COLO668 (cell line): Measurements from ENCODE around the gene PEX3.
A peak's percentile ranks its signal among the peaks of the same experiment; 100 is the strongest.
"Not testable (repeated sequence)": the region's sequence is repeated elsewhere in the genome, so short reads cannot be mapped to it uniquely, and the experiment has no call there.

Experiments used
- DNase-seq: peaks from one replicate; lab custom pipeline; 2025; ENCODE audit not compliant: unreplicated experiment; lab: John Stamatoyannopoulos, UW

PEX3 gene

DNA sequence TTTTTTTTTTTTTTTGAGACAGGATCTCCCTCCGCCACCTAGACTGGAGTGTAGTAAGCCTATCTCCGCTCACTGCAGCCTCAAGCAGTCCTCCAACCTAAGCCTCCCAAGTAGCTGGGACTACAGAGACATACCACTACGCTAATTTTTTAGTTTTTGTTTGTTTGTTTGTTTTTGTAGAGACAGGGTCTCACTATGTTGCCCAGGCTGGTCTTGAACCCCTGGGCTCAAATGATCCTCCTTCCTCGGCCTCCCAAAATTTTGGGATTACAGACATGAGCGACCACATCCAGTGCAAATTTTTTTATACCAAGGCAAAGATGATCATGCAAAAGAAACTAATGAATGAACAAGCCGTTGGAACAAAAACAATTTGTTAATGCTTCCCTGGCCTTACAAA lies 55.6 kb downstream of the PEX3 start:
- DNase-seq, result no peak

DNA sequence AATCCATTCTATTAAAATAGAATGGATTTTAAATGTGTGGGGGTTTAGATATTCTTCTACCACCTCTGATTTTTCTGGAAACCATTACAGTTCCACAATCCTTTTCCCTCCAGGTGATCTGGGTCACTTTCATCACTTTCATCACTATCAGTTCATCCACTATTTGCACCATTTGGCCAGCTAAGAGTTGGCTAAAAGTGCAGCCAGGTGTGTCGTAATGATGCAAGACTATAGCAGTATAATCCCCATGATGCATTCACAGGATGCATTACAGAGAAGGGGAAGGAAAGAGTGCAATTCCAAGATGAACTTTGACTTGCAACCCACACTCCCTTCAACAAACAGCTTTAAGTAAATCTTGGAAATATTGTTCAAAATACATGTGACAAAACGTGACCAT lies 56.0 kb downstream of the PEX3 start:
- no peak for DNase-seq

DNA sequence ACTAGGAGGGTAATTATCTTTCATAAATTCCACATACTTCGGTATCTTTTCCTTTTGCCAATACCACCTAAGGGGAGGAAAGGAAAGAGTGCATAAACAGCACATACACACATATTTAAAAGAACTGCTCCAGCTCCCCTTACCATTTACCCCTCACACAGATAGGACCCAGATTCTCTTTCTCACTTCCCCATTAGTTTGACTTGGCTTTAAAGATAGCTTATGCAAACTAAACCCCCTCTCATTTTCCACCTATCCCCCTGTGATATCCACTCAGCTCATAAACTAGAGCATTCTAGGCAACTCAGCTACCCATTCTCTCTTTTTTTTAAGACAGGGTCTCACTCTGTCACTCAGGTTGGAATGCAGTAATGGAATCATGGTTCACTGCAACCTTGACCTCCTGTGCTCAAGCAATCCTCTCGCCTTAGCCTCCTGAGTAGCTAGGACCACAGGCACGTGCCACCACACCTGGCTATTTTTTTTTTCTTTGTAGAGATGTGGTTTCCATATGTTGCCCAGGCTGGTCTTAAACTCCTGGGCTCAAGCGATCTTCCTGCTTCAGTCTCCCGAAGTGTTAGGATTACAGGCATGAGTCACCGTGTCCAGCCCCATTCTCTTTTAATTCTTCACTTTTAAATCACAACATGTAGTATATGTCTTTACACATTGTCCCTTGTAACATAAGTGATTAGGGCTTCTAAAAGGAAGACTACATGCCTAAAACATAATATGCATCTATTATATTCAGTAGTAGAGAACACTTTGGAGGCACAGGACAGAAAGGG lies 56.9 kb downstream of the PEX3 start:
- DNase-seq, result no peak

DNA sequence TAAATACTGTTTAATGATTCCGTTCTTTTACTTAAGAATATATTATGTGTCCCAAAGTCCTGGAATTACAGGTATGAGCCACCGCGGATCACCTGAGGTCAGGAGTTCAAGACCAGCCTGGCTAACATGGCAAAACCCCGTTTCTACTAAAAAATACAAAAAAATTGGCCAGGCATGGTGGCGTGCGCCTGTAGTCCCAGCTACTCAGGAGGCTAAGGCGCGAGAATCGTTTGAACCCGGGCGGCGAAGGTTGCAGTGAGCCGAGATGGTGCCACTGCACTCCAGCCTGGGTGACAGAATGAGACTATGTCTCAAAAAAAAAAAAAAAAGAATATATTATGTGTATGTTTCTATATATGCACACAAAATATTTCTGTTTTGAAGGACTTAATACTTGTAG lies 59.7 kb downstream of the PEX3 start:
- DNase-seq, result not testable (repeated sequence)

DNA sequence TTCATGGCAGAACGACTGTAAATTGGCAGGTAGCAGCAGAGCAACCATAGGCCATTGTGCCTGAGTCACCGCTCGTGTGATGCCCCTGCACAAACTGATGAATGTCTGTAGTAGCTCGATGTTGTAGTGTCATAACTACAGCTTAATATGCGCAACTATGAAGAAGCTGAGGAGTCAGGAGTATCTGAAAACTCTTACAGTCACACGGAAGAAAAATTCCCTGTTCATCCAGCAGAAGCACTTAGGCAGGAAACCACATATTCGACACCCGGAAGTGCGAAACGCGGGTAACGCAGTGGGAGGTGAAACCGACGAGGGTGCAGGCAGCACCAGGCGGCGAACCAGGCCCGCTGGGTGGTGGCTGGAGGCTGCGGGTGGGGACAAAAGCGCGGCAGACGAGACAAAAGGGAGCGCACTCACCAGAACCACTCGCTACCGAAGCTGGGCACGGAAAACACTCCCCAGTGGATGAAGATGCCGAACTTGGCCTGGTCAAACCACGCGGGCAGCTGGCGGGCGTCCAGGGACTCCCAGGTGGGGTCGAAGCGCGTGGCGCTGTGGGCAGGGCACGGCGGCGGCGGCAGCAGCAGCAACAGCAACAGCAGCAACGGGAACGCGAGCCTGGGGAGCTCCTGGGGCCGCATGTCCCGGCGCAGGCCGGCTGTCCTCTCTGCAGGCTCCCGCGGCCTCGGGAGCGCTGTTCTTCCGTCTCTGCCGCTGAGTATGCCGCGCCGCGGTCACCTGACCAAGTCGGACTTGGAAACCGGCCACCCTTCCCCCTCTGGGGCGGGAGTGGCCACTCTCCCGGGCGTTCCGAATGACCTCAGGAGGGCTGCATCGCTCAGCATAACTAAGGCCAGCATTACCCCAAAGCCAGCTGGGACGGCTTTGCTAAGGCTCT lies 60.6 kb downstream of the PEX3 start, which contains the start of gene FUCA2:
Gene FUCA2, minus strand, starts transcription at position 730 of the 901 bp plus-strand sequence. Its CDS starts 86 bp downstream, at position 644.
- peak; percentile 85 for DNase-seq

DNA sequence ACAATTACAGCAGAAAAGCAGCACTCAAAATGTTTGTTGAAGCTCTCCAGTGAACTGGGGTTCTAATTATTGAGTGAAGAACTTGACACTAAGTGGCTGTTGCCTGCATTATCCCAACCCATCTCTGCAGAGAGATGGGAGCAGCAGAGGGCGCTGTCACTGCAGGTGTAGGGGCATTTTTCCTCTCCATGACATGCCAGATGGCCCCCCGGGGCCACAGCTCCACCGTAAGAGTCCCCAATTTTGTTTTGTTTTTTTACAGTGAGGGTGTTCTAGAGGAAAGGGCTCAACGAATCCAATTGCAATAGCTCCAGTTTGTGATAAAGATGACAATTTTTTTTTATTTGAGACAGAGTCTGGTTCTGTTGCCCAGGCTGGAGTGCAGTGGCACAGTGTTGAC lies 62.8 kb downstream of the PEX3 start:
- DNase-seq, result peak; percentile 39

DNA sequence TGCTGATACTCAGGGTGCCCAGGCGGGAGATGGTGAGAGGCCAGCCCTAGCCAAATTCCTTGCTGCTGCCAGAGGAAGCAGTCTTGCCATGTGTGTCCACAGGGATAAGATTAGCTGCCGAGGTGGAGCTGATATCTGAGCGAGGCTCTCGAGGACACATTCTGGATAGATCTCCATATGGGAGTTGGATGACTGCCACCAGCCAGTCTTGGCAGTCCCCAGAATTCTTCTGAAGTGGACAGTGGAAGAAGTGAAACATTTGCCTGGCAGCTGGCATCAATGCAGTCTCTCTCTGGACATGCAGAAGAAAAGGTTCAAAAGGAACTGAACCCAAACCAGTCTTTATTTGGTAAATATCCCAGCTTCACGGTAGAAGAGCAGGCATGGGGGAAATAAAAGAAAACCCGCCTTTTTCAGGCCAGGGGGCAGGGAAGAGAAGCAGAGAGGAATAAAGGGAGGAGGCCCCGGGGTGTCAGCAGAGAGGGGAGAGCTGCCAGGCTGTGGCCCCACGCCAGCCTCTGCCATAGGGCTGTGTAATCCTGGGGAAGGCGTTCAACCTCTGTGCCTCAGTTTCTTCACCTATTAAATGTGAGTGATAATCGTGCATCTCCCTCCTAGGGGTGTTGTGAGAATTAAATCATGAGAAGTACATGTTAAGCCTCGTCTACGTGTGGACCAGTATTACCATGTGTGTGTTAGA lies 64.6 kb downstream of the PEX3 start:
- DNase-seq, result no peak

DNA sequence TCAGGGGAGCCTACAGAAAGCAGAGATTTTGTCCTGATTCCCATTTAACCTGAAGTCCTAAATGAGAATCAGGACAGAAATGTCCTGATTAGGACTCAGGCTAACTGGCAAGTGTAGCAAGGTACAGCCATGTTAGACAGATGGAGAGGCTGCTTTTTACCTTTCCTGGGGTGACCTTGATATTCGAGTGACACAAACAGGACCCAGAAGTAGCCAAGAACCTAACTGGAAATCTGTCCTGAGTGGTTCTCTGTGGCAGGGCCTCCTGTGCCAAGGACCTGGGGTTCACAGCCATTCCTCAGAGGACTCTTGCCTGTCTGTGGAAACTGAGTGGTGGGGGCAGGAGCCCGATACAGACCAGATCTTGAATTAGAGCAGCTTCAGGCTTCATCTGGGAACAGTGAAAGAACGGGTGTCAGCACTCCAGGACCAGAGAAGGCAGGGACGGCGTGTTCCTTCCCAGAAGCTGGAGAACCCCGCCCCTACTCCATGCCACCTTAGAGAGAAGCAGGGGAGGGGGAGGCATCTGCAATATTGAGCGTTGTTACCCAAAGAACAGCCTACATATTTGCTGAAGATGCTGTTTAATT lies 65.3 kb downstream of the PEX3 start:
- no peak for DNase-seq

DNA sequence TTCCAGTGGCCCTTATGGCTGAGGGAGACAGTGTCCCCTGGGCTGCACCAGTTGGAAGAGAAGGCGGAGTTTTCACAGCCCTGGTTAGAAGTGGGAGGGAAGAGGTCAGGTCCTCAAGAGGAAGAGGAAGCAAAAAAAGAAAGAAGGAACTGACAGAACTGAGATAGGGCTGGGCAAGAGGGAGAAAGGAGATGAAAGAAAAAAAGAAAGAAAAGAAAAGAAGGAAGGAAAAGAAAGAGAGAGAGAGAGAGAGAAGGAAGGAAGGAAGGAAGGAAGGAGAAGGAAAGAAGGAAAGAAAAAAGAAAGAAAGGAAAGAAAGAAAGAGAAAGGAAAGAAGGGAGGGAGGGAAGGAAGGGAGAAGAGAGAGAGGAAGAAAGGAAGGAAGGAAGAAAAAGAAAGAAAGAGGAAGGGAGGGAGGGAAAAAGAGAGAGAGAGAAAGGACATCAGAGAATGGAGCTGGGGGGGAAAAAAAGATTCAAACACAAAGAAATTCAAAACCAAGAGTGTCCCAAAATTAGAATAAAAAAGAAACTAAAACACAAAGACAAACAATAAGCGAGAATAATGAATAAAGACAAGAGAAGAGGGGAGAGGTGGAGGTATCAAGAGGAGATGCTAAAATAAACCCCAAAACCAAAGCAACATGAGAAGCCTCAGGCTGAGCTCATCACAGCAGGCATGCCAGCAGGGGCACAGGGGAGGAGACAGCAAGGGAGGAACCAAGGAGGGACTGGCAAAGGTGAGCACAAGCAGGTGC lies 66.3 kb downstream of the PEX3 start:
- DNase-seq, result no peak

DNA sequence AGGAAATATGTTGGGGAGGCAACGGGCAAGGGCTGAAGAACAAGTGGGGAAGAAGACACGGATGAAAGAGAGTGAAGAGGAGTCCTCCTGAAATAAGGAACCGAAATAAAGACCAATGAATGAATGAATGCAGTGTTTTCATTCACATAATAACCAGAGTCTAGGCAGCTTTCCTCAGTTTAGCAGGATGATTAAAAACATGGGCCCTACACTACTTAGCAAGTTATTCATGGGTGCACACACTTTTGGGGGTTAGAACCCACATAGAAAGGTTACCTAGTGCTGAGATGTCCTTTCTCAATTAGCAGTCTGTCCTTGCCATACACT lies 66.8 kb downstream of the PEX3 start:
- no peak for DNase-seq

DNA sequence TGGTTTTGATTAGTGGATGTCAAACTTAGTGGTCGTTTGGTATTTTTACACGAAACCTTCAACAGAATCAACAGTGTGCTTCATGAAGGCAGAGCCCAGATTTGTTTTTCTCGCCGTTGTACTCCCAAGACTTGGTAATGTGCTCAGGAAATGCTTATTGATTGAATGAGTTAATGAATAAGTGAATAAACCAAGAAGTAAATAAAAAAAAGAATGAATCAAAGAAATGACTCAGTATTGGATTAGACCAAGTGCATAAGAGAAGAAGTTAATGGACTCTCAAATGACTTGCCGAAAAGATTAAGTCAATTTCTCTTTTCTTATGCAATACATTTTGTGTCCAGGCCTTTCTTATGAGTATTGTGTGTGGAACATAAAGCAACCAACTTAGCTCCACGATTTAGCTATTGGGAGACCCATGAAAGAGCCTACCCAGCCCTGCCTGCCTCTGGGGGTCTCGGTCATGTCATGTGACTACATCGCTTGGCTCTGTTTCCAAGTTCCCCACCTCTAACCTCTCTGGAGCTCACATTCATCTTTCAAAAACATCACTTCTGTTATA lies 71.5 kb downstream of the PEX3 start:
- DNase-seq, result no peak

DNA sequence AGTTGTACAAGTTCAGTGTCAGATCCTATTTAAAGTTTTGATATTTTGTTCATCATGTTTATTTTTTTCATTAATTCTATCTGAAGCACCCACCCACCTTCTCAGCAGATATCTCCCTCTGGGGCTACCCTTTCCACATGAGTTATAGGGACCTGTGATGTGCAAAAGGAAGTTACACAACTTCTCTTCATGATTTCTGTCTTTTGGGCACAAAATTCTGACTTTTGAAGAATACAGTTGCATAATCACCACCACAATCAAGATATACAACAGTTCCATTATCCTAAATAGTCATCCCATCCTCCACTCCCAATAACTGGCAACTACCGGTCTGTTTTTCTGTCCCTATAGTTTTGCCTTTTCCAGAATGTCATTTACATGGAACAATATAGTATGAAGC lies 74.8 kb downstream of the PEX3 start:
- DNase-seq, result no peak

DNA sequence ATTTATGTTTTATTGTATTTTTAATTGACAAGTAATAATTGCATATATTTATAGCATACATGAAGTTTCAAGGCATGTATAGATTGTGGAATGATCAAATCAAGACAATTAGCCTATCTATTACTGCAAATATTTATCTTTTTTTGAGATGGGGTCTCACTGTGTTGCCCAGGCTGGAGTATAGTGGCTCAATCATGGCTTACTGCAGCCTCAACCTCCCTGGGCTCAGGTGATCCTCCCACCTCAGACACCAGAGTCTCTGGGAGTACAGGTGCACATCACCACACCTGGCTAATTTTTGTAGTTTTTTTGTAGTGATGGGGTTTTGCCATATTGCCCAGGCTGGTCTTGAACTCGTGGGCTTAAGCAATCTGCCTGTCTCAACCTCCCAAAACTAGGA lies 77.1 kb downstream of the PEX3 start:
- DNase-seq, result no peak

DNA sequence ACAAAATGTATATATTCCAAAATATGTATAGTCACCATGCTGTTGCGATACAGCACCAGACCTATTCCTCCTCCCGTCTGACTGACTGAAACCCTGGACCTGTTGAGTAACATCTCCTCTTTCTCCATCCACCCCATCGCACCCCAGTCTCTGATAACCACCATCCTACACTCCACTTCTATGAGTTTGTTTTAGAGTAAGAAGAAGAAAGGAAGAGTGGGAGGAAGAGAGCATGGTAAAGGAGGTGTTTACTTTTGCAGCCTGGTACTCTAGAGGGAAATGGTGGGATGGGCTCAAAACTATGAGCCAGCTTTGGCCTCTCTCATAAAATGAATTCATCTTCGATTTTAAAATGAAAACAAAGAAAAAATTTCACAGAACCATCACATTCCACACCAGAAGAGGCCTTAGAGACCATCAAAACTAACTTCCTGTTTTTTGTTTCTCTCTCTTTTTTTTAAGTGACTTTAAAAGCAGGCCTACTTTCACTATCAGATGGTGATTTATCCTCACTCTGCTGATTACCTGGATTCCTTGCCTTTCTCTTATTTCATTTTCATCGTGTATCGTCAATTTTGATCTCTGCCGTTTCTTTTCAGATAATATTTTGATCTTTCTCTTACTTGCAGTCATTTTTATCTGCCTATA lies 77.7 kb downstream of the PEX3 start:
- no peak for DNase-seq

DNA sequence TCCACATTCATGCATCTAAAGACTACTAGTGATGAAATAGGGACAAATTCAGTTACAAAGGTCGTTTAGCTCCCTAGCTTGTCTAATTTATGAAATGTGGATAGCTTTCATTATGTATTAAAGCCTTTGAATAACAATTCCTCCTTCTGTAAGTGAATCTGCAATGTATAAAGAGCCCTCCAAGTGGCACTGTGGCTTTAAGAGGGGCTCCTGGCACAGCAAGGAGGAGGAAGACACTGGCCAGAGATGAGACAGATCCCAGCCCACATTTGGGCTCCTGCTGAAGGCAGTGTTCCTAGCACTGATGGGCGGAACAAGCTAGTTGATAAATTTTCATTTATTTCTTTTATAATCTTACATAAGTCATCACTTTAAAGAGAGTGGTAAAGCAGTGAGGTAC lies 78.5 kb downstream of the PEX3 start:
- DNase-seq, result no peak

DNA sequence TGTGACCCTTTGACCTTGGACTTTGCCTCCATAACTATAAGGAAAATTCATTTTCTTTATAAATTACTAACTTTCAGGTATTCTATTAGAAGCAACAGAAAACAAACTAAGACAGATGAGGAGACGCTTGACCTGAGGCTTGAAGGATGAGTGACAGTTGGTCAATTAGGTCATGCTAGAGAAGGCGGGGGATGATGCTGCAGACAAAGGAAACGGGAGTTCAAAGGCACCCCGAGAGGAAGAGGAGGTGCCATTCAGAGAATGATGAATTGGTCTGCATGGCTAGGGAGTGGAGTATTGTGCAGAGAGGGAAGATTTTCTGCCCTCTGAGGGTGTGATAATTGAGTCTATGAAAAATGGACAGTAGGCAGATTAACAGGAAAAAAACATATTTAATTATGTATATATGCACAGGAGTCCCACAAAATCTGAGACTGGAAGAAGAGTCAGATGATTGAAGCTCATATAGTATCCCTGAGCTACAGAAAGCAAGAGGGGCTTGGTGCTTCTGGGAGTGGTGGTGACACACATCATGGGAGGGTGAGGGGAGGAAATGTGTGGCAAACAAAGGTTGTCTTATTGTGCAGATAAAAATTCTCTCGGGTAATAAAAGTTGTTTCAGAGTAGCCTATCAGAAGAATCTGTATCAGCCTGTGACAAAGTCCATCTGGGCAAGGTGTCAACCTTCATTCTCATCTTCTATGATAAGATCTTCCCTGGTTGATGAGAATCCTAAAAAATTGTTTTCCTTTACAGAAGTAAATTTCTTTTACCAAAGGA lies 81.3 kb downstream of the PEX3 start:
- DNase-seq, result no peak

DNA sequence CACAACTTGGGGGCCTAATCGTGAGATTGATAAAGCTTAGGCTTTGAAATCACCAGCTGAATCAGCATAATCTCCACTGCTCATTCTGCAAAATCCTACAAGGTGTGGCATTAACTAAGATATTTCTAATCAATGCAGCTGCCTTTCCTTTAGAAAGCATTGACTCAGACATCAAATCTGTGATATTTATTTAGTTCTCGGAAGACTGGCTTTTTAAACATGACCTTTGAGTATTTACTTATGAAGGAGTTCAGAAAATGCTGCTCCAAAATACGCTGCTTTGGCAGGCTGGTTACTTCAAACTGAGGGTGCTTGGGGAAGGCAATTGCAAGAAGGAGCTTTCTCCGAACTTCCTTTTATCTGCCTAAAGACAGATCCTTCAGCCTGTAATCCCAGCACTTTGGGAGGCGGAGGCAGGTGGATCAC lies 84.6 kb downstream of the PEX3 start:
- DNase-seq, result no peak

DNA sequence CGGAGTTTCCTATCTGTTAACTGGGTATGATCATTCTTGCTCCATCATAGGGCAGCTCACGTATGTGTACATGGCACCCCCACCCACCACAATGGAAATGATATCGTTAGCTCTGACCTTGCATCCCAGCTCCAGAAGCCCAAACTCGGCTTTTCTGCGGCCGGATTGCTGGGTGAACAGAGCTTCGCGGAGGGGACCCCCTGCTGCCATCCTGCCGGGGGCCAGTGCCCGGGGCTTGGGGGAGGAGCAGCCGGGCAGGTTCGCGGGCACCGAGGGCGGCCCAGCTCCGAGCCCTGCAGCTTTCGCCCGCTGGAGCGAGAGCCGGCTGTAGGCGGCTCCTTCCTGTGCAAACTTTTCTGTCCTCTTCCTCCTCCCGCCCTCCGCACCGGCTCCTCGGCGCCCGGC lies 85.9 kb downstream of the PEX3 start:
- DNase-seq, result peak; percentile 61
